ENCODE measurements around the gene FRYL. TPM values are rescaled to one million over a fixed set of nuclear protein-coding genes. Genes with fewer than 3 reads are reported as not detected.
A peak's percentile ranks its signal among the peaks of the same experiment; 100 is the strongest.

FRYL gene
- total and polyA plus RNA-seq, 2 of the 13 experiments (the other 11 are each of a cell fraction or from before 2014, with no cell fraction given) = 9.7 to 19.6 TPM

DNA sequence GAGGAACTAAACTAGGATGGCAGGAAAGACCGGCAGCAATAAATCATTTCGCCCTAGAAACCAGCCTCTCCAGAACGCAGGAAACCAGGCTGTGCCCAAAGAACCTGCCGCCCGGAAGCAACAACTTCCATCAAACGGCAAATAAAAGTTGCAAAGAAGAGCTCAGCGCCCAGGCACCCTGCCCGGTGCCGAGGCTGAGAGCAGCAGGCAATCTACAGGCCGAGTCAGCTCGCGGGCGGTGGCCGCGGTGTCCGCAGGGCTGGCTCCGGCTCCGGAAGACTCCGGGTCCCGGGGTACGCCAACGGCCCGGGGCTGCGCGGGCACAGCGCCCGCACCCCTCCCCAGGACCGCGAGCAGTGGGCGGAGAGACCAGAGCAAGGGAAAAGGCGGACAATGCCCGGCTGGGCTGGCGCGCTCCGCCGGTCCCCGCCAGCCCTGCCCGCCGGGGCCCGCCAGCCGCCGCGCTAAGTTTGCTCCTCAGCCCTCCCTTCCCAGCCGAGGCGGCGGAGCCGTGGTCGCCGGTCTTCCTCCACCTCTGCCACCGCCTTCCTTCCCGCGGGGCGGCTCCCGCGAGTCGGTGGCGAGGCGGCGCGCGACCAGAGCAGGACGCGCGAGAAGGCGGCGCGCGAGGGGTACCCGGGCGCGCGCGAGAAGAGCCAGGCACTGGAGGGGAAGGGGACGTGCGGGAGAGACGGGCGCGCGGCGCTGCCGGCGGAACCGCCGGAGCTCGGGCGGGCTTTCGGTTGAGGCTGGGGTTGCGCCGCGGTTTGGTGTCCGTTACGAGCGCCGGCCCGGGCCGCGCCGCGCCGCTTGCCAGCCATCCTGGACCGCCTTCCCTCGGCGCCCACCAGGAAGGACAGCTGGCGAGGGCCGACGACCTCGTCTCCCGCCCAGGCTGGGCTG, 733 bp downstream of the FRYL start (continued):
- peak; percentile 84 for TF ChIP-seq HNRNPLL (IDR thresholded peaks at IDR 0.05; ENCODE audit: low read depth, low read length, poor library complexity, severe bottlenecking)
- TF ChIP-seq TOPORS (CRISPR knock-in tag; IDR thresholded peaks at IDR 0.05) = 0 out of 2 replicates have a peak, but pooled peaks have one; percentile 28
- peak; percentile 48; the same call in 1 of the 2 replicates for TF ChIP-seq ZNF777 (CRISPR knock-in tag; IDR thresholded peaks at IDR 0.05)
- TF ChIP-seq ZNF335 (CRISPR knock-in tag; IDR thresholded peaks at IDR 0.05) = no peak
- TF ChIP-seq ZNF850 (CRISPR knock-in tag; conservative IDR thresholded peaks at IDR 0.05) = no peak
- no peak for TF ChIP-seq HDAC1 (CRISPR knock-in tag; IDR thresholded peaks at IDR 0.05)
- TF ChIP-seq SSRP1 (CRISPR knock-in tag; IDR thresholded peaks at IDR 0.05) = no peak
- no peak for TF ChIP-seq ZNF496 (CRISPR knock-in tag; IDR thresholded peaks at IDR 0.05; ENCODE audit: insufficient replicate concordance)
- no peak for TF ChIP-seq ZNF569 (CRISPR knock-in tag; IDR thresholded peaks at IDR 0.05; ENCODE audit: borderline replicate concordance)
- TF ChIP-seq, protein P1, sequence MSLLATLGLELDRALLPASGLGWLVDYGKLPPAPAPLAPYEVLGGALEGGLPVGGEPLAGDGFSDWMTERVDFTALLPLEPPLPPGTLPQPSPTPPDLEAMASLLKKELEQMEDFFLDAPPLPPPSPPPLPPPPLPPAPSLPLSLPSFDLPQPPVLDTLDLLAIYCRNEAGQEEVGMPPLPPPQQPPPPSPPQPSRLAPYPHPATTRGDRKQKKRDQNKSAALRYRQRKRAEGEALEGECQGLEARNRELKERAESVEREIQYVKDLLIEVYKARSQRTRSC (CRISPR knock-in tag; IDR thresholded peaks at IDR 0.05; ENCODE audit: low read depth) = no peak
- TF ChIP-seq CCDC6 (CRISPR knock-in tag; IDR thresholded peaks at IDR 0.05) = peak; percentile 80
- TF ChIP-seq AGO2 (optimal IDR thresholded peaks at IDR 0.05; ENCODE audit: low read depth, low read length) = peak; percentile 74
- TF ChIP-seq ZNF263 (CRISPR knock-in tag; IDR thresholded peaks at IDR 0.05) = no peak
- TF ChIP-seq ATF7 (IDR thresholded peaks at IDR 0.05) = no peak
- no peak for TF ChIP-seq ATF7 (CRISPR knock-in tag; IDR thresholded peaks at IDR 0.05)
- TF ChIP-seq ZSCAN31 (CRISPR knock-in tag; IDR thresholded peaks at IDR 0.05; ENCODE audit: low read depth) = no peak
- no peak for TF ChIP-seq ZNF660 (CRISPR knock-in tag; IDR thresholded peaks at IDR 0.05; ENCODE audit: borderline replicate concordance, low read depth)
- no peak for TF ChIP-seq ZNF672 (CRISPR knock-in tag; IDR thresholded peaks at IDR 0.05)
- no peak for TF ChIP-seq ZFP91 (CRISPR knock-in tag; IDR thresholded peaks at IDR 0.05; ENCODE audit: borderline replicate concordance)
- no peak for TF ChIP-seq ZNF24 (IDR thresholded peaks at IDR 0.05)
- no peak; the same call in 1 of the 2 replicates for TF ChIP-seq GMEB1 (CRISPR knock-in tag; IDR thresholded peaks at IDR 0.05; ENCODE audit: borderline replicate concordance)
- TF ChIP-seq ZNF639 (CRISPR knock-in tag; conservative IDR thresholded peaks at IDR 0.05) = no peak
- TF ChIP-seq, protein P2, sequence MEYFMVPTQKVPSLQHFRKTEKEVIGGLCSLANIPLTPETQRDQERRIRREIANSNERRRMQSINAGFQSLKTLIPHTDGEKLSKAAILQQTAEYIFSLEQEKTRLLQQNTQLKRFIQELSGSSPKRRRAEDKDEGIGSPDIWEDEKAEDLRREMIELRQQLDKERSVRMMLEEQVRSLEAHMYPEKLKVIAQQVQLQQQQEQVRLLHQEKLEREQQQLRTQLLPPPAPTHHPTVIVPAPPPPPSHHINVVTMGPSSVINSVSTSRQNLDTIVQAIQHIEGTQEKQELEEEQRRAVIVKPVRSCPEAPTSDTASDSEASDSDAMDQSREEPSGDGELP (IDR thresholded peaks at IDR 0.05; ENCODE audit: borderline replicate concordance, low read depth) = no peak
- TF ChIP-seq ZNF776 (CRISPR knock-in tag; IDR thresholded peaks at IDR 0.05) = peak; percentile 80; the same call in 1 of the 2 replicates

Measured in HepG2 (cell line).